Cardiac septum (tissue), 1 donor: ENCODE measurements around the gene DOCK9. TPM values are rescaled to one million over a fixed set of nuclear protein-coding genes. Genes with fewer than 3 reads are reported as not detected.

ENCODE experiments used
- DNase-seq: peaks from one replicate; pipeline ENCODE4 v3.0.0-alpha.2; 2020; ENCODE audit warnings: low spot score
- intact Hi-C: fragments of 100-400 bp; cut with DNase I; formaldehyde crosslinking; loops from one replicate; pipeline ENCODE4 v1.14.0; 2022
- total RNA-seq: library from RNA; stranded (reverse); fragmentation: NEBNext Ultra II Directional; extraction: Animal tissue kit (Norgen Biotek cat#: 25700); gene quantifications from one replicate; pipeline ENCODE4 v1.2.1, GENCODE V29; 2021
- donor health status: DM: no; HTN: no; CAD: no.

The DOCK9 gene
- total RNA-seq, 1 donor from 2014 or later: 30.6 TPM

DNA sequence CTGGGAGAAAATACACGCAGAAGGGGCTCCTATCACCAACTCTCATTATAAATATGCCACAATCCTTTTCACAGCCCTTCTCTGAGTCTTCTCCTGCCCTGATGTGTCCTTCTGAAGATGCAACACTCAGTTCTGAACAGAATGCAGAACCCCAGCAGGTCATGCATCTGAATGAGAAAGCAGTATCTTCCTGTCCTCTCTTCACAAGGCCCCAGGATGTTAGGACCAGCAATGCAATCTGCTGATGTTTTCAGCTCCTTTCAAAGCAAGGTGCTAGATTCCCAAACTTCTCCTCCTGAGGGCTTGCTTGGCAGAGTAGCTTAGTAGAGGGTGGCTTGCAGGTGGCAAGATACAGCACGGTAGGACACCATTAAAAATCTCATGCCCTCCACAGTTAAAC is 22.3 kb upstream of the DOCK9 start:
- intact Hi-C loops: no loop called here
- no peak for DNase-seq

DNA sequence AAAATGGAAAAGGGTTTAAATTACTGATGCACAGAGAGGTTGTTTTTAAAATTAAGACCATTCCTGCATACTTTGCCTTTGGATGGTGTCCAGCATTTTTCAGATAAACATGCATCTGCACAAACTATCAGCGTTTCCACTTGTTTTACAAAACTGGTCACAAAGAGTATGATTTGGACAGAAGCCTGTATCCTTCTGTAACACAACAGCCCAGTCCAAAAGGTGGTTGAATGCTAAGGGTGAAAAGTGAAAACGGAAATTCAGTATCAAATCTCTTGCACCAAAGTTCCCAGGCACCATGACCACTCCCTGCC is 21.7 kb upstream of the DOCK9 start:
- intact Hi-C loops: no loop called here
- DNase-seq: no peak

DNA sequence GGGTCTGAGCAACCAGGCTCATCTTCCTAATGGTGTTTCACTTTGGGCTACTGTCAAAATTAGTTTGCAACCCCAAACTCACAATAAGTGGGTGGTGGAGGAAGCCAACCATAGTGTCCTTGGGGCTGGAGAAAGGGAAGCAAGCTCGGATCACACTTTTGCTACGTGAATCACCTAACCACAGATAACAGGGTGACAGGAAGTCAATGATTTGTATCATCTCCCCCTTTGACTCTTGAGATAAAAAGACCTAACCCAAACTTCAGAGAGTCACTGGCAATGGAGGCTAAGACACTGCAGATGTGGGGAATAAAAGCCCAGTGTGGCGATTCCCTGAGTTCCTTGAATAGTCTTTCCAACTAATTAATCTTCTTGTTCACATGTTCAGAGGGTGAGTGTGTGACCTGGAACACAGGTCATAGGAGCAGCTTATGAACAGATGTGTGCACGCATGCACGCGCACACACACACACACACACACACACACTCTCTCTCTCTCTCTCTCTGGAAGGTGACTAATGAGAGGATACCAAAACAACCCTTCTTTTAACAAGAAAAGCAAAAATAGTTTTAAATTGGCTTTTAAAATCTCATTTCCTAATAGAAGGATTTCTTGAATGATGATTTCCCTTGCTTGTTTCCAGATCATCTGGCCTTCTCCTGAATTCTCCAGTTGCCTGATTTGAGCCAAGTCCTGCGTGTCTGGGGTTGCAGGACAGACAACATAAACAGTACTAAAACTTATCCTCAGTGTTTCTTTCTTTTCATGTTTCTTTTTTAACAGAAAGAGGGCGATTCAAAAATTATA is 21.2 kb upstream of the DOCK9 start:
- intact Hi-C loops: no loop called here
- no peak for DNase-seq

DNA sequence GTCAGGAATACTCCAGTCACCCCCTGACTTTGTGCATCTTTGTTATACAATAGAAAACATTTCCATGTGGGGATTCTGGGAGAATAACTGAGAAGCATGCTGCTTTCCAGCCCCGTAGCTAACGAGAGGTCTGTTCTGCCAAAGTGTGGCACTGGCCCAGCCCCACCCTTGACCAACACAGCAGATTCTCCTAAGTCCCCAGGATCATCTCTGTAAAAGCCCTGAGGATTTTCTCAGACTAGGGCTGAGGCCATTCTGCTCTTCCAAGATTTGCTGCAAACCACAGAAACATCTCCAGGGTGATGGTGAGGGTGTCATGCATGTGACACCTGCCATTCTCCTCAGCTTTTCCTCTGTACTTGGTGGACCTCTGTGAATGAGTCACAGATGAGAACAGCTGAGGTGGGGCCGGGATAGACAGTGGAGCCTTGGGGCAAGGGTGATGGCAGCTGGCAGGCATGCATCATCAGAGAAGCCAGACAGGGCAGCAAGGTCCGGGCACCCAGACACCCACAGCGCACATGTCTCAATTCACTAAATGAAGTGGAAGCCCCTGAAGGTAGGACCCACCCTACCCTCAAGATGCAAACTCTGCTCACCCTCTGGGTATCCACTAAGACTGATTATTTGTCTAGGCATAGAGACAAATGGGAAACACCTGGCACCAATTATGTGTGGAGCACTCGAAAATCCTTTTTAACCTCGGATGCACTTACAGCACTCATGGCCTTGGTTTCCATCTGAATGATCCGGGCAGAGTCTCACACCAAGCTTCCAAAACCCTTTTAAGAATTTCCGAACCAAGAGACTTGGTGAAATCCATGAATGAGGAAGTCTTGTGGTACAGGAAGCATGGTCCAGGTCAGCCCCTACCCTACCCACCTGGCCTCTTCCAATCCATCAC is 20.1 kb upstream of the DOCK9 start:
- DNase-seq: no peak
- intact Hi-C loops: no loop called here

DNA sequence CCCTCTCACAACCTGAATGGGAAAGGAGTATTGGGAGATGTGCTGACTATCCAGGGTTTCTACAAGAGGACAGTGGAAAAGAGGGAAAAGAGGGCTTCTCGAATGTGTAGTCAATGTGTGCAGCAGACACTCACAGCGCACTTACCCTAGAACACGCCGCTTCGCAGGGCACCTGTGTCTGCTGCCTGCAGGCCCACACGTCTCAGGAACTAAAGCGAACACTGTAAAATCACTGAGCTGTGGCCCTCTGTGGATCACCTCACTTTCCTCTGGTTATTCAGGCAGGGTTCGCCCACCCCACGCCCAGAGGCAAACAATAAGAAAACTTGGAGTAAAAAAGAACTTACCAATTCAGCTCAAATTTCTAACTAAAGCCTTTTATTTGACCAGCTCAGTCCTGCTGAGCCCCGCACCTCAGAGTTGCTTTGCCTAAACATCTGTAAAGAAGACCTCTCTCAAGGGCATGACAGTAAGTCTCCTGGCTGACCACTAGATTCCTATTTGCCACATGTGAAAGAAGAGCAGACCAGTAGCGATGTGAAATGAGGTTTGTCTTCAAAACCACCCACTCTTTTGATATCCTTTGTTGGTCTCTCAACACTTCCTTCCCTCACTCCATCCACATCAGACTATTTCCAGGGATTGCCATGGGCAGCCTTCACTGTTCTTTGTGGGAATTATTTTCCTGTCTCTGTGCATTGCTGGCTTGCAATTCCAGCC is 19.3 kb upstream of the DOCK9 start:
- intact Hi-C loops: no loop called here

DNA sequence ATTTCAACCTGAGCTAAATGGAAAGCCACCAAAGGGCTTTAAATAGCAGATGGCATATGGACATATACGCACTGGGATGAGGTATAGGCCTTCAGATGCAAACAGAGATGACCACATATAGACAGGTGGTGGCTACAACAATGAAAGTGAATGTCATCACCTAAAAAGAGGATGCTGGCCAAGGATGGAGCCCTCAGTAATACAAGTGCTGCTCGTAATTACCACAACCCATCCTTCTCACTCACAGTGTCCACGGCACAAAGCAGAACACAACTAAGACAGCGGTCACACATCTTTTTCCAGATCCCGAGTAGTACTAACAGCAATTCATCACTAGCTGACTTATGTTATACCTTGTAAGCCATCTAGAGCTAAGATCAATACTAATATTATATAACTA is 18.2 kb upstream of the DOCK9 start:
- intact Hi-C loops: no loop called here
- no peak for DNase-seq

More for the DNA sequence above, 19.3 kb upstream of the DOCK9 start:
- DNase-seq: no peak

DNA sequence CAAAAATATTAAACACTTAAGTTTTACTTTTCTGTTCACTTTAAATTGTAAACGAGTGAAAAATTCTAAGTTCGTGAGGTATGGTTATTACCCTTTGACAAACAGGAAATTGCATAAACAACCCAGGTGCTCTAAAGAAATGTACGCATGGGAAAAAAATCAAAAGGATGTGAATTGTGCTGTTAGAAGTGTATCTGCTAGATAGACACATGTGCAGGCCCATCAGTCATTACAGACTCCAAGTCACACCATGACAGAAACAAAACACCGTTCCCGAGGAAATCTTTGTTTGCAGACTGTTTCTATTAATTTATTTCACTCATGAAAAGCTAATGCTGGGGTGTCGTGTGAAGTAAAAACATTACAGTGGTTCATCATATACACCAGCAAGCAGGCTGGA is 17.0 kb upstream of the DOCK9 start:
- no peak for DNase-seq
- intact Hi-C loops: no loop called here

DNA sequence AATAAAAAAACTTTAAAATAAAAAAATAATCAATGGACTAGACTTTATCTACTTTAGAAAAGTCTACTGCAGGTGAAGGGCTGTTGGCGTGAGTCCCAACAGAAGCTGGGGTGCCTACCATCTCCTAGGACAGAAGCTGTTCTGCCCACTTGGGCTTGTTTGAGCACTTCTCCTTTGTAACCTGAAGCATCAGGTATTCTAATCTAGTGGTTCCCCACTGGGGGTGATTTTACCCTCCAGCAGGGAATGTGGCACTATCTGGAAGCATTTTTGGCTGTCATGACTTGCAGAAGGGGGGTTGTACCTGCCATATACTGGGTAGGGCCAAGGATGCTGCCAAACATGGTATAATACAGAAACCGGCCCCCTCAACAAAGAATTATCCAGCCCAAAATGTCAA is 16.2 kb upstream of the DOCK9 start:
- intact Hi-C loops: no loop called here
- no peak for DNase-seq

DNA sequence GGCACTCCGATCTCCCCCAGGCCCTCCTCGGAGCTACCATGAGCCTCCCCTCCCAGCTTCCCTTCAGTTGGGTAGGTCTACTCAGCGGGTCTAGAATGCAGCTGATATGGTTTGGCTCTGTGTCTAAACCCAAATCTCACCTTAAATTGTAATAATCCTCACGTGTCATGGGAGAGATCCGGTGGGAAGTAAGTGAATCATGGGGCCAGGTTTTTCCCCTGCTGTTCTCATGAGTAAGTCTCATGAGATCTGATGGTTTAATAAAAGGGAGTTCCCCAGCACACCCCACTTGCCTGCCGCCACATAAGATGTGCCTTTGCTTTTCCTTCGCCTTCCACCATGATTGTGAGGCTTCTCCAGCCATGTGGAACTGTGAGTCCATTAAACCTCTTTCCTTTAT is 14.5 kb upstream of the DOCK9 start:
- intact Hi-C loops: no loop called here
- no peak for DNase-seq

DNA sequence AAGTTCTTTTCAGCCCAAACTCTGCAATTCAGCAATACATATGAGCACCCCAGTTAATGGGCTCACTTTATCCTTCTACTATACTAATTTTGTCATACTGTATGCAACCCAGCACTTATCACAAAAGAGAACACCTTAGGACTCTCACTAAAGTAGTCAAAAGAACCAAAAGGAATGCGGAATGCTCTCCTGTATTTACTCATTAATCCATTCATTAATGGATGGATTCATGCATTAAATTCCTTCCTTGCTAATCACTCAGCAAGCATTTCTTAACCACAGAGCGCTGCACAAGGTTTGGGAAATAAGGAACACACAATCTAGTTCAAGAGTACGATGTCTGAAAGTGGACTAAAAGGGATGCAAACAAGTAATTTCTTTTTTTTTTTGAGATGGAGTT is 12.8 kb upstream of the DOCK9 start:
- intact Hi-C loops: no loop called here
- DNase-seq: no peak

DNA sequence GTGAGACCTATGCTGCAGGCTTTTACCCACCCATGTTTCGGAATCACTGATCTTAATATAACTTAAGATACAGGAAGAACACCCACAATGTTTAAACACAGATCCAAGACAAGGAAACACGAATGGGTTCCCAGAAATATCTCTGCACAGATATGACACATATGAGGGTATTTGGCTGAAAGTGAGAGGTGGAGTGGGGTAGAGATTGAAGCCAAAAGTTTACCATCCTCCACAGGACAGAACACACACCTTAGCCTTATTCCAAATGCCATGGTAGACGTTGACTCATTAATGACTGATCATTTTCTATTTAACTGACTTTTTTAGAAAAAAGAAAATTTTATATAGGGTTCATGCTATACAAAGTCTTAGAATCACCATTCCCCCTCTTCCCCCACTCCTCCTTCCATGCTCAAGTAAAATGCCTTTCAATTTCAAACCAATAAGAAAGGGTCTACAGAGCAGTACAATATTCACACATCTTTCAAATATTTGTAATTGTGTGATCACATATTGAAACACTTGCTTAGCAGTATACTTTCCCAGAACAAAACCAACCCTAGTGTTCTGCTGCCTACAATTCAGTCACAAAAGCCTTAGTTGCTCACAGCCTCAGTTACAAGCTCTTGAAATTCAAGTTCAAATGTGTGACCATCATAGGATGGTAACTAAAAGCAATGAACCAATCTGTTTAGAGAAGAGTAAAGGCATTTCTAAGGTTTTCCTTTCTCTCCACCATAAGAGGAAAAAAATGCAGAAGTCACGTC is 11.8 kb upstream of the DOCK9 start:
- DNase-seq: no peak
- intact Hi-C loops: no loop called here

DNA sequence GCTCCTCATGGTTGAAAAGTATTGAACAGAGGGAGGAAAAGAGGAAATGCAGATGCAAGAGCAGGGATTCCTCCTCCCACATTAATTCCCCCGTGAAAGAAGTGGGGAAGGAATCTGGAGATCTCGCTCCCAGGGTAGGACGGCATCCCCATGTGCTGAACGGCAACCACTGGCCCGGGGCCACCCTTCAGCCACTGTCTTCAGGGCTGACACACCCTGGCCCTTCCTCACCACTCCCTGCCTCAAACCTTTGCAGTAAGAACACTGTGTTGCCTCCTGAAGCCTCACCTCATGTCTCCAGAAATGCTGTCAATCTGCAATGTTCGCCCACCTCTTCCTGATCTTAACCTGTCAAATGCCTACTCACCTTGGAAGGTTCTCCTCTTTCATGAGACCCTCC is 10.9 kb upstream of the DOCK9 start:
- DNase-seq: no peak
- intact Hi-C loops: no loop called here

DNA sequence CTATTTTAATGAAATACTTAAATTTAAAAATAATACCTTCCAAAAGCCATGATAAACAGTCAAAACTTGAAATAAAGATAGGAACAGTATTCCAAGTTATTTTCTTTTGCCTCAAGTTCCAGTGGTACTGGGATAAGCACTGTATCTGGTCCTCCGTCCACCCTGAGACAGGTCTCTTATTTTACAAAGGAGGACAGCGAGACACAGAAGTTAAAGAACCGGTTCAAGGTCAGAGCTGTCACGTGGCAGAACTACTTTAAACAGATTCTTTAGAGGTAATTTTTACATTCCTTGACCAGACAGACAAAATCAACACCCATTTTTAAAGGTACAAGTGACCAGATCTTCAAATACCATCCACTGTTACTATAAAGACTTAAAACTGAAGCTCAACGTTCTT is 10.4 kb upstream of the DOCK9 start:
- intact Hi-C loops: no loop called here
- DNase-seq: no peak

DNA sequence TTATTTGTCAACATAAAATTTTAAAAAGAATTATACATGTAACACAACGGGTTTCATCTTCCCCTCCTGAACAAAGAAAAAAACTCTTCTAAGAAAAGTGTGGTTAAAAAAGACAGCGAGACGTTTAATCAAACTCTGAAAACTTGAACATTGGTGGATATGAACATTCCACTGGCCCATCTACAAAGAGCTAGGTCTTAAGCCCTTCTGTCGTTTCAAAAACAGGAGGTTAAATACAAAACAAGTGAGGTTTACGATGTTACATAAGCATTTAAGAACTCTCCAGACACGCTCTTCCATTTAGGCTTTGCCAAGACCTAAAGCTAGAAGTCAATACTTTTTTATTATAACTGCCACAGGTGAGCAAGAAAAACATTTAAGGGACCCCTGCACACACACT is 9.4 kb upstream of the DOCK9 start:
- intact Hi-C loops: no loop called here

DNA sequence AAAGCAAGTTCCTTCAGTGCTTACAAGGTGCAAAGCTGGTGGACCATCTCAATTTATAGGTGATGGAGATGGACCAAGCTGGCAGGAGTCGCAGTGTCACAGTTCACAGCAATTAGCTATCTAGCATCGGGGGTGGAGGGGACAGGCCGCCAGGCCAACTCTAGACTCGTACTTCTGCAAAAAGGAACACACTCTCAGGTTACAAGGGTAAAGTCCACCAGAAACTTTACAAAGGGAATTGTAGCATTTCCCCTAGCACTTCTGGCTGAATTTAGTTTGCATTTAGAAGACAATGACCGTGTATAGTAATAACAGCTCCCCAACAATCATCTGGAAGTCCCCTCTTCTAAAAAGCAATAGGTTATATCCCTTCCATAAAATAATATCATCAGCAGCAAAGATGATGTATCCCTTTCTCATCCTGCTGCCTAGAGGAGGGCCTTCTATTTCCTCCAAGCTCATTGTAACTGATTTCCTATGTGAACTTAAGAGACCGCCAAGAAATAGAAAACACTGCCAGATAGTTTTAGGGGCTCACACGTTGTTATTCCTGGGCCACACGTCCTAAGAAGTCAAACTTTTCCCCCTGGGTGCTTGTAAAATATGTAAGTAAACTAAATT is 8.5 kb upstream of the DOCK9 start:
- no peak for DNase-seq
- intact Hi-C loops: no loop called here

More for the DNA sequence above, 9.4 kb upstream of the DOCK9 start:
- DNase-seq: no peak

DNA sequence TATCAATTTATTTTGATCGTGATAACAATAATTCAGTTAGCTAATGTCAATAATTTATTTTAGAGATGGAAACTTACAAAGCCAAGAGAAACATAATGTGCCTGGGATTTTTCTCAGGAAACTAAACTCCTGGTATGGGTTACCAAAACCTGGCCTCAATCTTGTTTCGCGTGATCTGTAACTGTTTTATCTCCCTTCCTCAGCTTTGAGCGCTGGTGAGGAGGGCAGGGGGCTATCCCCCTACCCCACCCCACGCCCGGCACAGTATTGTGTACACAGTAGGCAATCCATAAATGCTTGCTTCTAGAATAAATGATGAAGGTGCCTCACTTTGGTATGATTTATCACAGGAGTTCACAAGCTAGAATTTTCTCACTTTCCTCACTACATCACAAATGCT is 7.7 kb upstream of the DOCK9 start:
- DNase-seq: no peak
- intact Hi-C loops: no loop called here

DNA sequence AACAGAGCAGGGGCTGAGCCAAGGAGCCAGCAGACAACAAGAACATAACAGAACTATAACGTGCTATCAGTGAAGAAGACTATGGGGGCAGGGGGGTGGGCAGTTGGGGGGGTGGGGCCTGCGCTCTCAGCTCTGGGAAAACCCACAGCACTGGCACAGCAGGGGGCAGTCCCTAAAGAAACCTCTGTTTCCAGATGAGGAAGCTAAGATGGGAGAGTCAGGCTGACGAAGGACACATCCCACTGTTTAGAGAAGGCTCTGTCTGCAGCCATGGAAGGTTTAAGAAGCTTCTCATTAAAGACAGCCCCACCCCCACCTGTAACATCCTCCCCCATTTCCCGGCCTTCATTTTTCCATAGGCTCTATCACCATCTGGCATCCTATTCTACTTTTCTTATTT is 7.1 kb upstream of the DOCK9 start:
- intact Hi-C loops: no loop called here
- no peak for DNase-seq

DNA sequence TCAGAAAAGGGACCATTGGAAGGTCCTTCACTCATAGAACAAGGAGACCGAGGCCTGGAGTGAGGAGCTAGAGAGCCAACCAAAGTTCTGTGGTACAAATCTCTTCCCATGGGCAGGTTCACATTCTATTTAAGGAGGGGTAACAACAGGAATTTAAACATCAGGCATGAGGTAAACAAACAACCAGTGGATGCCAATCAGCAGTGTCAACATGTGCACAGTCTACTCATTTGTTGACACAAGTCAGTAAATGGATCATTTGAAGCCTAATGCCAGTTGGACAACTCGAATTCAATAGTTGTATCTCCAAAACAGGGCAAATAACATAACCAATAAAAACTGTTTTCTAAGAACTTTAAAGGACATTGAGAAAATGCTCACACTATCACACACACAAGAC is 6.3 kb upstream of the DOCK9 start:
- DNase-seq: no peak
- intact Hi-C loops: no loop called here

DNA sequence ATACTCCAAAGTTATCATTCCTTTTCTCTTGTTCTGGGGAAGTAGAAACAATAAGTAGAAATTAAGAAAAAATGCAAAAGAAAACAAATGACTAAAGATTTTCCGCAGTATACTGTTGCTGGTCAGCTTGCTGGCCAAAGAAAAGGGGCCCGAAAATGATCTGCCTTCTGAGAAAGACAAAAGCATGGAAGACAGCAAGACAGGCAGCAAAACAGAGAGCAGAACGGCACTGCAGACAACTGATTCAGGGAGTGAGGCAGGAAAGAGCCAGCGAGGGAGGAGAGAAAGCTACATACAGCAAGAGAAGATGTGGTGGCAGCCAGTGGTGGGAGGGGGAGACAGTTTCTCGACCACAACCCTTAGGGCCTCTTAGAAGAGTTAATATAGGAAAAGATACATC is 5.3 kb upstream of the DOCK9 start:
- intact Hi-C loops: no loop called here
- no peak for DNase-seq
